GM12878 (cell line): ENCODE data around the gene EIF4E. TPM values are rescaled to one million over a fixed set of nuclear protein-coding genes. Genes with fewer than 3 reads are reported as not detected.

Experiments used
- ATAC-seq: fragments of 200-7000 bp; cut with Tn5 transposase; 3 replicates; pipeline ENCODE4 v1.9.1; 2020; ENCODE audit warnings: mild to moderate bottlenecking, moderate library complexity
- BruUV-seq: library from RNA; stranded (reverse); fragments of 400-500 nt; replicated peaks from 2 replicates; lab custom pipeline; 2021; lab: Mats Ljungman, UMichigan
- CTCF ChIA-PET: fragments of 300-600 bp; sonication (Branson Sonifier 250); formaldehyde crosslinking; extraction: SDS; loops from one replicate; lab custom pipeline; 2021; ENCODE audit warnings: inconsistent platforms; lab: Yijun Ruan, JAX
- POLR2A ChIA-PET: fragments of 350-600 bp; formaldehyde crosslinking; extraction: SDS; loops from one replicate; lab custom pipeline; 2021; ENCODE audit warnings: inconsistent platforms; lab: Charles Lee
- RAD21 ChIA-PET: fragments of 300-600 bp; sonication (Branson Sonifier 250); formaldehyde crosslinking; loops from one replicate; lab custom pipeline; 2023; ENCODE audit warnings: antibody characterized with exemption; ENCODE audit not compliant: unreplicated experiment; lab: Charles Lee
- SMC1A ChIA-PET: fragments of 300-600 bp; sonication (Branson Sonifier 250); formaldehyde crosslinking; loops from one replicate; lab custom pipeline; 2023; ENCODE audit not compliant: unreplicated experiment, uncharacterized antibody; lab: Charles Lee
- DNase-seq: peaks from one replicate; pipeline ENCODE4 v3.0.0-alpha.2; 2011; ENCODE audit warnings: low read depth, low spot score
- FAIRE-seq: peaks from 3 replicates; lab custom pipeline; 2011; peaks lifted over from hg19 to GRCh38; lab: Jason Lieb, UNC
- H2AFZ ChIP-seq: 2 replicates; pipeline ENCODE4 v1.6.0; 2011; ENCODE audit warnings: low read depth, low read length, control low read depth; ENCODE audit not compliant: control insufficient read depth
- H3K27ac ChIP-seq: 2 replicates; pipeline ENCODE4 v1.5.1; 2011; ENCODE audit warnings: control low read depth; ENCODE audit not compliant: control insufficient read depth, insufficient read depth
- H3K27me3 ChIP-seq, 2 experiments: replicated peaks in 1 of 2; 2 replicates each; pipeline versions ENCODE4 v1.6.0 to v1.6.1; 2011; ENCODE audit warnings: low read length in 1 of 2; ENCODE audit not compliant: control insufficient read depth in 2 of 2, insufficient read depth in 2 of 2
- H3K36me3 ChIP-seq, 2 experiments: 2 replicates each; pipeline ENCODE4 v1.5.1; 2011; ENCODE audit warnings: low read length in 1 of 2; ENCODE audit not compliant: control insufficient read depth in 2 of 2, insufficient read depth in 2 of 2
- H3K4me1 ChIP-seq: 2 replicates; pipeline ENCODE4 v1.6.1; 2011; ENCODE audit warnings: mild to moderate bottlenecking, low read length, moderate library complexity, mixed read lengths; ENCODE audit not compliant: control insufficient read depth, insufficient read depth
- H3K4me2 ChIP-seq: 2 replicates; pipeline ENCODE4 v1.6.0; 2011; ENCODE audit warnings: control low read depth; ENCODE audit not compliant: control insufficient read depth, insufficient read depth
- H3K4me3 ChIP-seq: fragments of 200-600 bp; sonication (generic); 2 replicates; pipeline ENCODE4 v1.5.1; 2016
- H3K79me2 ChIP-seq: 2 replicates; pipeline ENCODE4 v1.6.0; 2011; ENCODE audit warnings: low read length; ENCODE audit not compliant: control insufficient read depth, insufficient read depth
- H3K9ac ChIP-seq: 2 replicates; pipeline ENCODE4 v1.8.0; 2011; ENCODE audit warnings: low read length, control low read depth, mixed read lengths; ENCODE audit not compliant: control insufficient read depth, insufficient read depth
- H3K9me3 ChIP-seq: replicated peaks from 3 replicates; pipeline ENCODE4 v1.5.1; 2011; ENCODE audit warnings: mild to moderate bottlenecking, low read length; ENCODE audit not compliant: control insufficient read depth, insufficient read depth
- H4K20me1 ChIP-seq: 2 replicates; pipeline ENCODE4 v1.6.0; 2011; ENCODE audit not compliant: control insufficient read depth, insufficient read depth
- CREB1 ChIP-seq: IDR thresholded peaks from 2 replicates; pipeline ENCODE4 v1.6.1; 2012; ENCODE audit warnings: low read depth, mild to moderate bottlenecking, inconsistent platforms
- EGR1 ChIP-seq, 2 experiments: IDR thresholded peaks; 1 replicate in 1 of 2; 2 replicates in 1 of 2; pipeline ENCODE4 v1.6.1; 2011 to 2012; ENCODE audit warnings: low read depth in 2 of 2, low read length in 2 of 2, borderline replicate concordance in 1 of 2, mild to moderate bottlenecking in 1 of 2, moderate library complexity in 1 of 2
- HDAC6 ChIP-seq: fragments of 200-600 bp; sonication (generic); IDR thresholded peaks from one replicate; pipeline ENCODE4 v1.8.0; 2017; ENCODE audit warnings: antibody characterized with exemption; ENCODE audit not compliant: unreplicated experiment
- KLF5 ChIP-seq: fragments of 450-650 bp; IDR thresholded peaks from 2 replicates; pipeline ENCODE4 v1.6.1; 2014; ENCODE audit warnings: mild to moderate bottlenecking; ENCODE audit not compliant: partially characterized antibody
- MYB ChIP-seq: fragments of 150-350 bp; IDR thresholded peaks from 2 replicates; pipeline ENCODE4 v1.6.1; 2014; ENCODE audit warnings: mild to moderate bottlenecking, low read depth, low read length, borderline replicate concordance
- NKRF ChIP-seq: fragments of 450-650 bp; conservative IDR thresholded peaks from 2 replicates; pipeline ENCODE4 v1.6.1; 2017; ENCODE audit warnings: mild to moderate bottlenecking, moderate library complexity
- PAX8 ChIP-seq: fragments of 450-650 bp; IDR thresholded peaks from 2 replicates; pipeline ENCODE4 v1.6.1; 2017; ENCODE audit warnings: mild to moderate bottlenecking, moderate library complexity
- RBBP5 ChIP-seq: fragments of 200-600 bp; sonication (generic); conservative IDR thresholded peaks from 2 replicates; pipeline ENCODE4 v1.6.1; 2016
- RCOR1 ChIP-seq: conservative IDR thresholded peaks from 2 replicates; pipeline ENCODE4 v1.6.1; 2012; ENCODE audit warnings: low read depth, low read length, improper control_type of control experiment
- SP1 ChIP-seq: IDR thresholded peaks from one replicate; pipeline ENCODE4 v1.6.1; 2011; ENCODE audit warnings: low read depth, low read length
- ZNF217 ChIP-seq: fragments of 450-650 bp; IDR thresholded peaks from 2 replicates; pipeline ENCODE4 v1.6.1; 2017; ENCODE audit warnings: antibody characterized with exemption, mild to moderate bottlenecking
- WGBS: methylation state at CpG from one replicate; pipeline ENCODE4 v1.1.6; 2016; ENCODE audit warnings: low lambda C conversion rate; ENCODE audit not compliant: insufficient replicate concordance, insufficient coverage; ENCODE audit errors: missing lambda C conversion rate; 5-methylcytosine and 5-hydroxymethylcytosine counted together
- in situ Hi-C: fragments of 300-500 bp; cut with MboI; formaldehyde crosslinking; loops from 9 replicates; pipeline ENCODE4 v1.14.3; 2018; ENCODE audit warnings: mixed read lengths
- intact Hi-C: fragments of 100-400 bp; cut with micrococcal nuclease; formaldehyde crosslinking; loops from one replicate; pipeline ENCODE4 v1.14.2; 2022; ENCODE audit not compliant: unreplicated experiment
- polyA plus RNA-seq, 11 experiments: library from polyadenylated mRNA; depleted of rRNA in 4 of 11; unstranded in 6 of 11; stranded (reverse) in 5 of 11; fragments of >200 nt; fragmentation: Nextera tagmentation in 4 of 11; fragmentation: Illumina TruSeq in 1 of 11; extraction: Ambion mirVana in 4 of 11; extraction: Trizol in 1 of 11; gene quantifications; 1 replicate in 1 of 11; 2 replicates in 10 of 11; pipeline versions ENCODE4 v1.2.1 to v1.2.3, GENCODE V29; 2011 to 2016; ENCODE audit warnings: inconsistent platforms in 2 of 11, missing spikeins in 2 of 11, low read depth in 1 of 11
- total RNA-seq, 4 experiments: library from RNA; depleted of rRNA in 3 of 4; stranded (reverse); fragments of >200 nt in 3 of 4; fragmentation: Illumina TruSeq in 1 of 4; extraction: Trizol in 1 of 4; gene quantifications; 2 replicates each; pipeline versions ENCODE4 v1.2.1 to v1.2.3, GENCODE V29; 2013 to 2021
- TF ChIP-seq, protein P1 (sequence below): IDR thresholded peaks from 2 replicates; pipeline ENCODE4 v1.6.1; 2011; ENCODE audit warnings: mild to moderate bottlenecking, low read depth, low read length, moderate library complexity; ENCODE audit not compliant: insufficient replicate concordance
- TF ChIP-seq, protein P2 (sequence below): IDR thresholded peaks from 2 replicates; pipeline ENCODE4 v1.6.1; 2012; ENCODE audit warnings: low read depth, low read length, improper control_type of control experiment
- TF ChIP-seq, protein P3 (sequence below), 3 experiments: IDR thresholded peaks in 2 of 3; conservative IDR thresholded peaks in 1 of 3; 2 replicates each; pipeline ENCODE4 v1.5.1; 2011; ENCODE audit warnings: low read depth in 3 of 3, low read length in 3 of 3, mild to moderate bottlenecking in 3 of 3, control low read depth in 2 of 3, moderate library complexity in 2 of 3, inconsistent platforms in 1 of 3, mixed read lengths in 1 of 3; ENCODE audit not compliant: control insufficient read depth in 2 of 3, insufficient read depth in 1 of 3; ENCODE audit errors: extremely low read depth in 1 of 3

Gene EIF4E
- total and polyA plus RNA-seq, 10 of the 15 experiments (the other 5 are each of a cell fraction or from before 2014, with no cell fraction given): 104 to 372 (median 163) TPM

DNA sequence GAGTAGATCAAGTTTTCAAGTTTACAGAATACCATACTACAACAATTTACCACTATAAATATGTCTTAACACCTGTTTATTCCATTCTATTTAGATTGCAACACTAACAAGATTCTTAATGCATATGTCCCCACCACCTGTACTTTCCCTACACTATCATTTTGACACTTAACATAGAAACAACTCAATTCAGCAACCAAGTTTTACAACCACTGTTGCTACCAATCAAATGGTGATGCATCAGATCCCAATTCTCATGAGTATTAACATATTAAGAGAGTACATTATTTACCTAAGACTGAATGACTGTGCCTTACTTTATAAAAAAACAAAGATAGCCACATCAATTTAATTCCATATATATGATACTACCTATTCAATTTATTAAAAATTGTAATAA is 49.4 kb downstream of the EIF4E start:
- BruUV-seq: no TSS peak
- POLR2A ChIA-PET: no interaction called here
- Histone ChIP-seq H3K27ac (no peak overlapping the region), H3K4me2 (no peak overlapping the region), H3K27me3 (no peaks in the 10 kb centered on the region), H3K9me3 (no peaks in the 10 kb centered on the region), H3K9ac (no peak overlapping the region), H3K4me3 (no peak overlapping the region), H3K36me3 (peaks cover 3 to 9% of the 10 kb centered on the region in 2 experiments), H3K79me2 (no peaks in the 10 kb centered on the region), H2AFZ (no peak overlapping the region), H4K20me1 (no peaks in the 10 kb centered on the region), H3K4me1 (no peaks in the 10 kb centered on the region)
- SMC1A ChIA-PET: no interaction called here
- CTCF ChIA-PET: no interaction called here
- DNase-seq: no peak
- intact Hi-C loops: no loop called here
- in situ Hi-C loops: no loop called here
- no peak for FAIRE-seq
- no peak for ATAC-seq
- RAD21 ChIA-PET: no interaction called here
- TF ChIP-seq, protein P1, sequence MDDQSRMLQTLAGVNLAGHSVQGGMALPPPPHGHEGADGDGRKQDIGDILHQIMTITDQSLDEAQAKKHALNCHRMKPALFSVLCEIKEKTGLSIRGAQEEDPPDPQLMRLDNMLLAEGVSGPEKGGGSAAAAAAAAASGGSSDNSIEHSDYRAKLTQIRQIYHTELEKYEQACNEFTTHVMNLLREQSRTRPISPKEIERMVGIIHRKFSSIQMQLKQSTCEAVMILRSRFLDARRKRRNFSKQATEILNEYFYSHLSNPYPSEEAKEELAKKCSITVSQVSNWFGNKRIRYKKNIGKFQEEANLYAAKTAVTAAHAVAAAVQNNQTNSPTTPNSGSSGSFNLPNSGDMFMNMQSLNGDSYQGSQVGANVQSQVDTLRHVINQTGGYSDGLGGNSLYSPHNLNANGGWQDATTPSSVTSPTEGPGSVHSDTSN: no peak
- TF ChIP-seq ZNF217 (no peak), MYB (no peak), RBBP5 (no peak), RCOR1 (no peak)
- TF ChIP-seq, protein P2, sequence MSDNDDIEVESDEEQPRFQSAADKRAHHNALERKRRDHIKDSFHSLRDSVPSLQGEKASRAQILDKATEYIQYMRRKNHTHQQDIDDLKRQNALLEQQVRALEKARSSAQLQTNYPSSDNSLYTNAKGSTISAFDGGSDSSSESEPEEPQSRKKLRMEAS: no peak

GRCh38 chr4:98873059-98873458 is 55.9 kb downstream of the EIF4E start:
- DNase-seq: no peak
- H3K79me2 ChIP-seq: no peaks in the 10 kb centered on the region
- no peak for ATAC-seq
- WGBS: 65% methylated on average over 2 of the region's 2 CpGs
- H3K36me3 ChIP-seq: no peaks in the 10 kb centered on the region; a peak in 1 of 4 replicates
- H3K27me3 ChIP-seq: no peaks in the 10 kb centered on the region
- H3K9me3 ChIP-seq: no peaks in the 10 kb centered on the region
- POLR2A ChIA-PET: no interaction called here
- no peak overlapping the region for H2AFZ ChIP-seq
- no peak overlapping the region for H3K27ac ChIP-seq
- SMC1A ChIA-PET: no interaction called here
- CTCF ChIA-PET: interaction anchor here (0.6 kb wide), 2 partner anchors 23 to 126 kb away, joined by 3 to 4 read pairs; no protein-coding TSS in a partner anchor
- no TSS peak for BruUV-seq
- H3K4me1 ChIP-seq: no peaks in the 10 kb centered on the region
- H3K4me3 ChIP-seq: no peak overlapping the region
- intact Hi-C loops: no loop called here
- H3K4me2 ChIP-seq: no peak overlapping the region
- RAD21 ChIA-PET: no interaction called here
- in situ Hi-C loops: no loop called here
- H3K9ac ChIP-seq: no peak overlapping the region
- H4K20me1 ChIP-seq: no peaks in the 10 kb centered on the region
- FAIRE-seq: no peak
- TF ChIP-seq CREB1 (no peak), EGR1 (IDR thresholded peaks at IDR 0.05; ENCODE audit: borderline replicate concordance in 1 of 2, low read depth in 2 of 2, low read length in 2 of 2) (no peak), KLF5 (no peak), NKRF (no peak), PAX8 (no peak), HDAC6 (no peak), SP1 (no peak)
- TF ChIP-seq, protein P3, sequence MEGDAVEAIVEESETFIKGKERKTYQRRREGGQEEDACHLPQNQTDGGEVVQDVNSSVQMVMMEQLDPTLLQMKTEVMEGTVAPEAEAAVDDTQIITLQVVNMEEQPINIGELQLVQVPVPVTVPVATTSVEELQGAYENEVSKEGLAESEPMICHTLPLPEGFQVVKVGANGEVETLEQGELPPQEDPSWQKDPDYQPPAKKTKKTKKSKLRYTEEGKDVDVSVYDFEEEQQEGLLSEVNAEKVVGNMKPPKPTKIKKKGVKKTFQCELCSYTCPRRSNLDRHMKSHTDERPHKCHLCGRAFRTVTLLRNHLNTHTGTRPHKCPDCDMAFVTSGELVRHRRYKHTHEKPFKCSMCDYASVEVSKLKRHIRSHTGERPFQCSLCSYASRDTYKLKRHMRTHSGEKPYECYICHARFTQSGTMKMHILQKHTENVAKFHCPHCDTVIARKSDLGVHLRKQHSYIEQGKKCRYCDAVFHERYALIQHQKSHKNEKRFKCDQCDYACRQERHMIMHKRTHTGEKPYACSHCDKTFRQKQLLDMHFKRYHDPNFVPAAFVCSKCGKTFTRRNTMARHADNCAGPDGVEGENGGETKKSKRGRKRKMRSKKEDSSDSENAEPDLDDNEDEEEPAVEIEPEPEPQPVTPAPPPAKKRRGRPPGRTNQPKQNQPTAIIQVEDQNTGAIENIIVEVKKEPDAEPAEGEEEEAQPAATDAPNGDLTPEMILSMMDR (IDR thresholded peaks at IDR 0.05 in 2 of 3, conservative IDR thresholded peaks at IDR 0.05 in 1 of 3; ENCODE audit: control insufficient read depth in 2 of 3, extremely low read depth in 1 of 3, insufficient read depth in 1 of 3, low read depth in 3 of 3, low read length in 3 of 3): no peak
